ENCODE results near the gene NFE2L1. TPM values are rescaled to one million over a fixed set of nuclear protein-coding genes. Genes with fewer than 3 reads are reported as not detected.

The NFE2L1 gene
- total and polyA plus RNA-seq, 2 of the 8 experiments (the other 6 are each of a cell fraction or from before 2014, with no cell fraction given), result 140 to 143 TPM

DNA sequence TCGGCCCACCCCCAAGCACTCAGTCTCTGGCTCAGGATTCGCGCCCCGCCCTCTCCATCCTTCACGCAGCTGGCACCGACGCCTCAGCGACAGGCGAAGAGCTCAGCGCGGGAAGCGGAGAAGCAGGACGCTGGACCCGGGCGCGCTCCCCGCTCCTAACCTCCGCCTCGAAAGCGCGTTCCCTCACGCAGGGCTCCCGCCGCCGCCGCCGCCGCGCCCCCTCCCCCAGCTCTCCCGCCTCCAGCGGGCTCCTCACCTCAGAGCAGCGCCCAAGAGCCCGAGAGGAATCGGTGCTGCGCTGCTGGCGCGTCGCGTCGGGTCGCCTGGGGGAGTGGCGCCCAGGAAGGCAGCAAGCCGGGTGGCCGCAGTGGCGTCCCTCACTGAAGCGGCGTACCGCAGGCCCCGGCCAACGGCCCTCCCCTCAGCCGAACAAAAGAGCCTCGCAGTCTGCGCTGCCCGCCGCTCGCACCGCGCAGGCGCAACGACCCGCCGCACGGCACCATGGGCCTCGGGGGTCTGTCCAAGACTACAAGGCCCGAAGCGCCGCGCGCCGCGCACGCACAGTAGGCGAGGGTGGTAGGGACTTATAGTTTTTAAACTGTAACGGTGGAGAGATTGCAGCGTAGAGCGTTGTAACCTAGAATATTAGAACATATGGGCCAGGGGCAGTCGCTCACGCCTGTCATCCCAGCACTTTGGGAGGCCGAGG, 53.0 kb downstream of the NFE2L1 start, which contains the start of gene CBX1 (continued):
- TF ChIP-seq CTBP2 (IDR thresholded peaks at IDR 0.05; ENCODE audit: borderline replicate concordance, insufficient read depth, insufficient read length, low read length), result no peak
- TF ChIP-seq MAFK (IDR thresholded peaks at IDR 0.05; ENCODE audit: low read depth, low read length), result no peak
- TF ChIP-seq RFX5 (IDR thresholded peaks at IDR 0.05; ENCODE audit: borderline replicate concordance, low read depth, low read length), result no peak
- no peak for TF ChIP-seq SIRT6 (IDR thresholded peaks at IDR 0.05; ENCODE audit: low read length)
- TF ChIP-seq HDAC2 (IDR thresholded peaks at IDR 0.05; ENCODE audit: borderline replicate concordance in 1 of 2, low read depth in 2 of 2, low read length in 2 of 2), result peak in 1 of 2 experiments; percentile 70; a peak in 1 of 4 replicates
- TF ChIP-seq SIN3A (conservative IDR thresholded peaks at IDR 0.05 in 1 of 2, IDR thresholded peaks at IDR 0.05 in 1 of 2; ENCODE audit: low read depth in 1 of 2, low read length in 2 of 2), result no peak
- TF ChIP-seq BCL11A (IDR thresholded peaks at IDR 0.05; ENCODE audit: low read depth in 2 of 2, low read length in 2 of 2), result no peak
- no peak for TF ChIP-seq ZNF274 (IDR thresholded peaks at IDR 0.05; ENCODE audit: borderline replicate concordance, extremely low read depth, low read length)
- TF ChIP-seq TAF7 (optimal IDR thresholded peaks at IDR 0.05; ENCODE audit: borderline replicate concordance, low read depth, low read length), result no peak
- peak; percentile 51; the same call in 1 of the 2 replicates for TF ChIP-seq SIX5 (IDR thresholded peaks at IDR 0.05; ENCODE audit: low read depth, low read length)
- no peak for TF ChIP-seq SAP30 (IDR thresholded peaks at IDR 0.05; ENCODE audit: insufficient read depth, insufficient replicate concordance, low read length)
- no peak for TF ChIP-seq CBX5 (IDR thresholded peaks at IDR 0.05; ENCODE audit: low read depth, low read length)
- 0 out of 3 replicates have a peak, but pooled peaks of 1 of the 2 experiments have one; percentile 19 for TF ChIP-seq EP300 (IDR thresholded peaks at IDR 0.05; ENCODE audit: borderline replicate concordance in 1 of 2, low read depth in 2 of 2, low read length in 2 of 2)
- TF ChIP-seq SP1 (IDR thresholded peaks at IDR 0.05; ENCODE audit: low read depth, low read length), result no peak
- TF ChIP-seq RXRA (IDR thresholded peaks at IDR 0.05; ENCODE audit: insufficient read depth, low read depth, low read length), result no peak
- TF ChIP-seq, protein P1, sequence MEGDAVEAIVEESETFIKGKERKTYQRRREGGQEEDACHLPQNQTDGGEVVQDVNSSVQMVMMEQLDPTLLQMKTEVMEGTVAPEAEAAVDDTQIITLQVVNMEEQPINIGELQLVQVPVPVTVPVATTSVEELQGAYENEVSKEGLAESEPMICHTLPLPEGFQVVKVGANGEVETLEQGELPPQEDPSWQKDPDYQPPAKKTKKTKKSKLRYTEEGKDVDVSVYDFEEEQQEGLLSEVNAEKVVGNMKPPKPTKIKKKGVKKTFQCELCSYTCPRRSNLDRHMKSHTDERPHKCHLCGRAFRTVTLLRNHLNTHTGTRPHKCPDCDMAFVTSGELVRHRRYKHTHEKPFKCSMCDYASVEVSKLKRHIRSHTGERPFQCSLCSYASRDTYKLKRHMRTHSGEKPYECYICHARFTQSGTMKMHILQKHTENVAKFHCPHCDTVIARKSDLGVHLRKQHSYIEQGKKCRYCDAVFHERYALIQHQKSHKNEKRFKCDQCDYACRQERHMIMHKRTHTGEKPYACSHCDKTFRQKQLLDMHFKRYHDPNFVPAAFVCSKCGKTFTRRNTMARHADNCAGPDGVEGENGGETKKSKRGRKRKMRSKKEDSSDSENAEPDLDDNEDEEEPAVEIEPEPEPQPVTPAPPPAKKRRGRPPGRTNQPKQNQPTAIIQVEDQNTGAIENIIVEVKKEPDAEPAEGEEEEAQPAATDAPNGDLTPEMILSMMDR (IDR thresholded peaks at IDR 0.05; ENCODE audit: control extremely low read depth in 1 of 3, insufficient read depth in 1 of 3, low read depth in 1 of 3, low read length in 3 of 3), result 0 out of 4 replicates have a peak, but pooled peaks of 1 of the 3 experiments have one; percentile 3
- TF ChIP-seq GABPA (IDR thresholded peaks at IDR 0.05; ENCODE audit: borderline replicate concordance, insufficient read depth, low read length), result no peak
- no peak for TF ChIP-seq CHD1 (IDR thresholded peaks at IDR 0.05; ENCODE audit: low read depth, low read length)
- no peak for TF ChIP-seq SP2 (IDR thresholded peaks at IDR 0.05; ENCODE audit: low read length)
- TF ChIP-seq CREB1 (IDR thresholded peaks at IDR 0.05), result peak; percentile 42; the same call in 1 of the 2 replicates
- no peak for TF ChIP-seq GTF2F1 (IDR thresholded peaks at IDR 0.05; ENCODE audit: borderline replicate concordance, low read depth, low read length)

All from H1 (cell line).